Endodermal cell (in vitro differentiated cells): ENCODE measurements around the gene SYT2. TPM values are rescaled to one million over a fixed set of nuclear protein-coding genes. Genes with fewer than 3 reads are reported as not detected.

ENCODE experiments used
- DNase-seq: peaks from one replicate; pipeline ENCODE4 v3.0.0-alpha.2; 2017
- H3K27ac ChIP-seq: 2 replicates; pipeline ENCODE4 v1.5.1; 2013; ENCODE audit warnings: mild to moderate bottlenecking, low read depth, low read length, moderate library complexity
- H3K27me3 ChIP-seq: 2 replicates; pipeline ENCODE4 v1.6.1; 2013; ENCODE audit warnings: mild to moderate bottlenecking, low read length, moderate library complexity; ENCODE audit not compliant: insufficient read depth, control insufficient read depth, poor library complexity, severe bottlenecking
- H3K36me3 ChIP-seq: 2 replicates; pipeline ENCODE4 v1.7.0; 2013; ENCODE audit warnings: mild to moderate bottlenecking, low read length, moderate library complexity; ENCODE audit not compliant: control insufficient read depth, insufficient read depth
- H3K4me1 ChIP-seq: one replicate; pipeline ENCODE4 v1.7.0; 2013; ENCODE audit warnings: low read length; ENCODE audit not compliant: control insufficient read depth, insufficient read depth
- H3K4me3 ChIP-seq: 2 replicates; pipeline ENCODE4 v1.5.1; 2013; ENCODE audit warnings: mild to moderate bottlenecking, low read length, moderate library complexity
- H3K9ac ChIP-seq: 2 replicates; pipeline ENCODE4 v1.6.1; 2013; ENCODE audit warnings: mild to moderate bottlenecking, low read length, moderate library complexity; ENCODE audit not compliant: poor library complexity, severe bottlenecking; ENCODE audit errors: extremely low read depth
- H3K9me3 ChIP-seq: 2 replicates; pipeline ENCODE4 v1.6.1; 2013; ENCODE audit warnings: mild to moderate bottlenecking, low read length, moderate library complexity; ENCODE audit not compliant: control insufficient read depth
- H3K27ac Mint-ChIP-seq: 2 replicates; pipeline ENCODE4 v1.8.0; 2020; ENCODE audit warnings: mixed read lengths
- H3K27me3 Mint-ChIP-seq: 2 replicates; pipeline ENCODE4 v1.8.0; 2021; ENCODE audit warnings: mild to moderate bottlenecking, mixed read lengths; ENCODE audit not compliant: insufficient read depth
- H3K36me3 Mint-ChIP-seq: 2 replicates; pipeline ENCODE4 v1.8.0; 2020; ENCODE audit warnings: low read depth, mixed read lengths
- H3K4me1 Mint-ChIP-seq: 2 replicates; pipeline ENCODE4 v1.8.0; 2020; ENCODE audit warnings: mixed read lengths
- H3K4me3 Mint-ChIP-seq: 2 replicates; pipeline ENCODE4 v1.8.0; 2020; ENCODE audit warnings: mild to moderate bottlenecking, moderate library complexity, mixed read lengths
- H3K9me3 Mint-ChIP-seq: 2 replicates; pipeline ENCODE4 v1.8.0; 2020; ENCODE audit warnings: mild to moderate bottlenecking, mixed read lengths
- CTCF ChIP-seq: fragments of 200-600 bp; sonication (generic); conservative IDR thresholded peaks from 2 replicates; pipeline ENCODE4 v1.5.0; 2021; ENCODE audit warnings: antibody characterized with exemption, mild to moderate bottlenecking
- WGBS, 2 experiments: methylation state at CpG; one replicate each; pipeline versions ENCODE4 v1.1.5 to v1.1.7; 2013; ENCODE audit warnings: missing lambda C conversion rate in 2 of 2, mixed read lengths in 1 of 2; ENCODE audit not compliant: insufficient coverage in 1 of 2, insufficient read length in 1 of 2; 5-methylcytosine and 5-hydroxymethylcytosine counted together
- total RNA-seq, 2 donors: library from RNA; stranded (reverse); fragmentation: NEBNext Ultra II Directional in 1 of 2; extraction: Animal tissue kit (Norgen Biotek cat#: 25700) in 1 of 2; gene quantifications; 2 replicates in 1 of 2; 3 replicates in 1 of 2; pipeline ENCODE4 v1.2.1, GENCODE V29; 2021

The SYT2 gene
- total RNA-seq, 2 donors from 2014 or later: 2.9 to 4.4 TPM

GRCh38 chr1:202689082-202689481 is 21.2 kb downstream of the SYT2 start:
- Mint-ChIP-seq H3K36me3 (no peaks in the 10 kb centered on the region), H3K9me3 (no peaks in the 10 kb centered on the region), H3K4me1 (no peaks in the 10 kb centered on the region), H3K4me3 (no peak overlapping the region), H3K27me3 (peaks cover 15% of the 10 kb centered on the region), H3K27ac (no peak overlapping the region)
- no peak overlapping the region for H3K4me3 ChIP-seq
- H3K9ac ChIP-seq: no peak overlapping the region
- H3K27me3 ChIP-seq: peaks cover 14% of the 10 kb centered on the region
- no peak for DNase-seq
- no peak overlapping the region for H3K27ac ChIP-seq
- H3K4me1 ChIP-seq: no peaks in the 10 kb centered on the region
- no peaks in the 10 kb centered on the region for H3K9me3 ChIP-seq
- 0 to 59% methylated on average over 1 to 3 of the region's 3 CpGs for WGBS, 2 experiments
- no peaks in the 10 kb centered on the region for H3K36me3 ChIP-seq
- TF ChIP-seq CTCF: no peak

- H3K36me3 ChIP-seq: no peaks in the 10 kb centered on the region
- H3K27me3 ChIP-seq: peaks cover 11% of the 10 kb centered on the region
- H3K27me3 Mint-ChIP-seq: peaks cover 15% of the 10 kb centered on the region
- 77 to 85% methylated on average over 6 to 7 of the region's 7 CpGs for WGBS, 2 experiments
- no peak overlapping the region for H3K27ac Mint-ChIP-seq
- H3K4me1 ChIP-seq: no peaks in the 10 kb centered on the region
- no peak overlapping the region for H3K27ac ChIP-seq
- no peaks in the 10 kb centered on the region for H3K9me3 Mint-ChIP-seq
- no peak for TF ChIP-seq CTCF
- H3K36me3 Mint-ChIP-seq: no peaks in the 10 kb centered on the region
- no peak overlapping the region for H3K9ac ChIP-seq
- DNase-seq: no peak
- H3K9me3 ChIP-seq: no peaks in the 10 kb centered on the region
- H3K4me3 ChIP-seq: no peak overlapping the region
- no peak overlapping the region for H3K4me3 Mint-ChIP-seq
- H3K4me1 Mint-ChIP-seq: no peaks in the 10 kb centered on the region
These were observed 21.9 kb downstream of the SYT2 start for GRCh38 chr1:202688401-202688800.

GRCh38 chr1:202687798-202688197 is 22.5 kb downstream of the SYT2 start:
- peaks cover 11% of the 10 kb centered on the region for H3K27me3 Mint-ChIP-seq
- H3K27ac ChIP-seq: no peak overlapping the region
- H3K4me3 Mint-ChIP-seq: no peak overlapping the region
- H3K9me3 Mint-ChIP-seq: no peaks in the 10 kb centered on the region
- 80% methylated on average over 3 of the region's 3 CpGs; no CpG with 5 or more reads in 1 of the 2 experiments for WGBS, 2 experiments
- peaks cover 11% of the 10 kb centered on the region for H3K27me3 ChIP-seq
- H3K9ac ChIP-seq: no peak overlapping the region
- H3K4me1 Mint-ChIP-seq: no peaks in the 10 kb centered on the region
- no peaks in the 10 kb centered on the region for H3K36me3 ChIP-seq
- no peak for DNase-seq
- H3K4me3 ChIP-seq: no peak overlapping the region
- no peak overlapping the region for H3K27ac Mint-ChIP-seq
- H3K36me3 Mint-ChIP-seq: no peaks in the 10 kb centered on the region
- H3K9me3 ChIP-seq: no peaks in the 10 kb centered on the region
- no peaks in the 10 kb centered on the region for H3K4me1 ChIP-seq
- TF ChIP-seq CTCF: no peak
